Duodenal mucosa (tissue), 2 donors: Measurements from ENCODE around the gene NCOA7.
A peak's percentile ranks its signal among the peaks of the same experiment; 100 is the strongest.
"Not testable (repeated sequence)": the region's sequence is repeated elsewhere in the genome, so short reads cannot be mapped to it uniquely, and the experiment has no call there.

Experiments
- H3K27ac ChIP-seq: one replicate; pipeline ENCODE4 v1.7.0; 2013; ENCODE audit warnings: low read depth, low read length
- H3K27me3 ChIP-seq, 2 donors: one replicate each; pipeline ENCODE4 v1.7.0; 2013; ENCODE audit warnings: low read length in 2 of 2, control low read depth in 1 of 2; ENCODE audit not compliant: insufficient read depth in 2 of 2, control insufficient read depth in 1 of 2
- H3K36me3 ChIP-seq, 2 donors: one replicate each; pipeline ENCODE4 v1.7.0; 2013; ENCODE audit warnings: low read length in 2 of 2, control low read depth in 1 of 2; ENCODE audit not compliant: insufficient read depth in 2 of 2, control insufficient read depth in 1 of 2
- H3K4me1 ChIP-seq, 2 donors: one replicate each; pipeline ENCODE4 v1.7.0; 2013; ENCODE audit warnings: low read length in 2 of 2, control low read depth in 1 of 2; ENCODE audit not compliant: insufficient read depth in 2 of 2, control insufficient read depth in 1 of 2
- H3K4me3 ChIP-seq, 2 donors: one replicate each; pipeline ENCODE4 v1.7.0; 2013; ENCODE audit warnings: low read length in 2 of 2, low read depth in 1 of 2
- H3K9ac ChIP-seq, 2 donors: one replicate each; pipeline ENCODE4 v1.7.0; 2013; ENCODE audit warnings: low read length in 2 of 2, low read depth in 1 of 2
- H3K9me3 ChIP-seq, 2 donors: one replicate each; pipeline ENCODE4 v1.7.0; 2013; ENCODE audit warnings: low read length in 2 of 2, control low read depth in 1 of 2; ENCODE audit not compliant: control insufficient read depth in 1 of 2

NCOA7 gene

DNA sequence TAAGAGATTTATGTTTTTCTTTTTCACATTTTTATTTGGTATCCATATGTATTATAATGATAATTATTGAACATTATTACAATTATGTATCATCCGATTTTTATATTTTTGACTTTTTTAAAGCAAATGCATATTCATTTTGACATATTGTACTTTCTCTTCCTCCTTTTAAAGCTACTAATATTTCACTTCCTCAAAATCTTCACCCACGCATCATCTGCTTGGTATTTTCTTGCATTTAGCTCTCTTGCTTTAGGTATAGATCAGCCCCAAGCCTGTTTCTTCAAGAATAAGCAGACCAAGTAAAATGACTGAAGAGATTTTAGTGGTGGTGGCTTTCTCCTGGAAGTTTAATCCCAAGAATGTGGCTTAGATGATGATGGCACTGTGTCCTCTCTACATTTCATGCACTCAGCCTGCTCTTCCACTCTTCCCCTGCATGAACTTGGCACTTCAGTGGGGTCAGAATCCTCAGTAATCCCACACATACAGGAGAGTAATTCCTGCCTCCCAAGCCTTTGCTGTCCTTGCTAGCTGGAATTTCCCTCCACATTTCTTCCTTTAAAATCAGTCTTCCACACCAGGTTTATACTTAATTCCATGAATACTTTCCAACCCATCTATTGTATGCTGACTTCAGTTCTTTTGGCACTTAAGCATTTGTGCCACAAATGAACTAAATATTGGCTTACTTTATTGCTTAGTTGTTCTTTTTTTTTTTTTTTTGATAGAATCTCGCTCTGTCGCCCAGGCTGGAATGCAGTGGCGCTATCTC, 8.2 kb downstream of the NCOA7 start:
- peak overlapping the region in 1 of 2 donors; percentile 29 for H3K9ac ChIP-seq
- peaks cover 49 to 67% of the 10 kb centered on the region in 2 donors for H3K4me1 ChIP-seq
- no peak overlapping the region for H3K4me3 ChIP-seq
- H3K9me3 ChIP-seq: no peaks in the 10 kb centered on the region
- no peaks in the 10 kb centered on the region for H3K36me3 ChIP-seq
- no peak overlapping the region for H3K27ac ChIP-seq
- no peaks in the 10 kb centered on the region for H3K27me3 ChIP-seq

DNA sequence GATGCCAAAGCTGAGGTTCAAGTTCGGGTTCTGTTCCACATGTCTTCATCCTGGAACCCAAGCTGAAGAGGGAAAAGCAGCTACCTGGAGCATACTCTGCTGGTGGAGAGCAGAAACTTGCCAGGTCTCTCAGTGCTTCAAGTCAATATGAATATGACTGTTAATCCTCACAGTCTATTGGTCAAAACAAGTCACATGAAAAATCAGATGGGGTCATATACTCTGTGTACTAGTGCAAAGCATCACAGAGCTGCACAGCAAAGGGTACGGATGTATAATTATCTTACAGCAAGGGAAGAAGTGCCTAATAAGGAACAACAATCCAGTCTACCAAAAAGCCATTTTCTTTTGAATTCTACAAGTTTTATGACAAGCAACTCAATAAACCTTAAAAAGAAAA, 11.6 kb downstream of the NCOA7 start:
- no peak overlapping the region for H3K4me3 ChIP-seq
- no peaks in the 10 kb centered on the region for H3K27me3 ChIP-seq
- no peaks in the 10 kb centered on the region for H3K36me3 ChIP-seq
- no peak overlapping the region for H3K27ac ChIP-seq
- no peaks in the 10 kb centered on the region for H3K9me3 ChIP-seq
- H3K4me1 ChIP-seq: peaks cover 61 to 64% of the 10 kb centered on the region in 2 donors
- H3K9ac ChIP-seq: no peak overlapping the region

DNA sequence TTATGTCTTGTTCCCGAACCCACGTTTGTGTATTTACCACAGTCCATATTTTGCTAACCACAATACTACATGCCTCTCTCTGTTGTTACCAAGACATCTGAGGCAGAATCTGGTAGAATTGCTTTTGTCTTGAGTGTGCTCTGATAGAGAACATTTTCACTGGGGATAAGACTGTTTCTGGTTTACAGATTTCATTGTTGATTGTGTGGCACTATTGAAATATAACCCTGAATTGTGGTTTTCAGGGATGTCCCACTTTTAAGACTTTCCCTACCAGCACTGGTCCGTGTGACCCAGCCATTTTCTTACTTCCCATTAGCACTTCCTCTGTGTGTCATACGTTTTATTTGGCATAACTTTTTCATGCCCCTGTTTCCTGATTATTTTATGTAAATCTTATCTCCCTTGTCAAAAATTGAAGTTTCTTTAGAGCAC, 12.2 kb downstream of the NCOA7 start:
- Histone ChIP-seq H3K36me3 (peaks cover 0 to 1% of the 10 kb centered on the region in 2 donors), H3K27me3 (no peaks in the 10 kb centered on the region), H3K27ac (no peak overlapping the region), H3K9ac (no peak overlapping the region), H3K9me3 (no peaks in the 10 kb centered on the region), H3K4me3 (no peak overlapping the region), H3K4me1 (peaks cover 63 to 64% of the 10 kb centered on the region in 2 donors)

DNA sequence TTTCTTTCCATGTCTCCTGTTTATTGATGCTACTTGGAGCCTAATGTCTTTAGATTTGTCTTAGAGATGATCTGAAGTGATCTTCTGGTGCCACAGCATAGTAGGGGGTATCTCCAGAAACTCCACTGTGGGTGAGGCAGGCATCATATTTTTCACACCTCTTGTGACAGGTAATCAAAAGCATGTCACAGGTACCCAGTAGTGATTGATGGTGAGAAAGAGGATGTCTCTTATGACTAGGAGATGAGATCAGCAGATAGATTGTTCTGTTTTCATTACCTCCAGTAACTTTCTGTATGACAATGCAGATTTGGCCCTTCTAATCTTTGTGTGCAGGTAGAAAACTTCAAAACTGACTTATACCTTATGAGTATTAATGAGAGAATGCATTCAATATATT, 13.5 kb downstream of the NCOA7 start:
- Histone ChIP-seq H3K27ac (no peak overlapping the region), H3K9ac (no peak overlapping the region), H3K4me3 (no peak overlapping the region), H3K27me3 (no peaks in the 10 kb centered on the region), H3K9me3 (no peaks in the 10 kb centered on the region), H3K36me3 (peaks cover 0 to 4% of the 10 kb centered on the region in 2 donors), H3K4me1 (peaks cover 59 to 63% of the 10 kb centered on the region in 2 donors)

DNA sequence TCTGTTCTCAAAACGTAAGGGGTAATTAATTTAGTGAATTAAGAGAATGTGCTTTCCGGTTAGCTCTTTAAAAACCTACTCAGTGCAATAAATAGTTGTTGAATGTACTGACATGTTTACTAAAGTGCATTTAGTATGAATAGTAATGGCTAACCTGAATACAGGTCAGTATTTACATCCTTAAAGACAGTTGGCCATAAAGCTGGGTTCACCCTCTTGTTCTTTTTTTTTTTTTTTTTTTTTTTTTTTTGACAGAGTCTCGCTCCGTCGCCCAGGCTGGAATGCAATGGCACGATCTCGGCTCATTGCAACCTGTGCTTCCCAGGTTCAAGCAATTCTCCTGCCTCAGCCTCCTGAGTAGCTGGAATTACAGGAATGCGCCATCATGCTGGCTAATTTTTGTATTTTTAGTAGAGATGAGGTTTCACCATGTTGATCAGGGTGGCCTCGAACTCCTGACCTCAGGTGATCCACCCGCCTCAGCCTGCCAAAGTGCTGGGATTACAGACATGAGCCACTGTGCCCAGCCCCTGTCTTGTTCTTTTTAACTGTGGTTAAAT, 14.2 kb downstream of the NCOA7 start:
- not testable (repeated sequence) for H3K36me3 ChIP-seq, H3K9me3 ChIP-seq, H3K27me3 ChIP-seq, H3K9ac ChIP-seq, H3K27ac ChIP-seq, H3K4me3 ChIP-seq
- peaks cover 55 to 56% of the 10 kb centered on the region in 2 donors for H3K4me1 ChIP-seq

DNA sequence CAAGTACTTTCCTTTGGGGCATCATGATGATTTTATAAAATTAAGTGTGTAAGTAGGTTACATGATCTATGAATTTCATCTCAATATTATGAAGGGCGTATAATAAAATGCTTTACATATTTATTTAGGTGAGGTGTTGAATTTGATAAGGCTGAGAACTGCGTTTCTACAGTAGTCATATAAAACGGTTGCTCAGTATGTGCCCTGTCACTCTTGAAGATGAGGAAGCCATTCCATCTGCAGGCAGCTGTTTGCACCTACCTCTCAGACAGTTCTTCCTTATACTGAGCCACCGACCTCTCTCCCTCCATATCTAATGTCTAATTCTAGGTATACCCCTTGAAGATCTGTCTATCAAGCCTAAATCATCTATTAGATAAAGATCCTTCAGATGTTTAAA, 16.1 kb downstream of the NCOA7 start:
- Histone ChIP-seq H3K27ac (no peak overlapping the region), H3K4me3 (no peak overlapping the region), H3K9ac (no peak overlapping the region), H3K4me1 (peaks cover 63 to 67% of the 10 kb centered on the region in 2 donors), H3K27me3 (no peaks in the 10 kb centered on the region), H3K9me3 (no peaks in the 10 kb centered on the region), H3K36me3 (peaks cover 0 to 4% of the 10 kb centered on the region in 2 donors)

DNA sequence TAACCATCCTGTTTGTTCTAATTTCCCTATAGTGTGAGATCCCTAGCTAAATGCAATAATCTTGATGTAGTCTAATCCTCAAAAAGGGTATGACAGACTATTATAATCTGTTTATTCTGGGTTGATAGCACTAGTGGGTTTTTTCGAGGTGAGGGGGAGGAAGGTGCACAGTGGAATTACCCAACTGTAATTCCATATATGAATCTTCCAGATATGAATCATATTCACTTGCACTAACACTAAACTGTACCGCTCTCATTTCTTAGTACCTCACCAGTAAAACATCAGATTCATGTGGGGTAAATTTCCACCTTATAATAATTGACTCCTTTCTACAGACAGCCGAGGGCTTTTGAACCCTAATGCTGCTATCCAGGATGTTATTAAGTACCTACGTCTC, 16.5 kb downstream of the NCOA7 start:
- H3K27ac ChIP-seq: no peak overlapping the region
- H3K4me3 ChIP-seq: no peak overlapping the region
- peaks cover 0 to 4% of the 10 kb centered on the region in 2 donors for H3K36me3 ChIP-seq
- peaks cover 68 to 69% of the 10 kb centered on the region in 2 donors for H3K4me1 ChIP-seq
- H3K27me3 ChIP-seq: no peaks in the 10 kb centered on the region
- H3K9me3 ChIP-seq: no peaks in the 10 kb centered on the region
- no peak overlapping the region for H3K9ac ChIP-seq

DNA sequence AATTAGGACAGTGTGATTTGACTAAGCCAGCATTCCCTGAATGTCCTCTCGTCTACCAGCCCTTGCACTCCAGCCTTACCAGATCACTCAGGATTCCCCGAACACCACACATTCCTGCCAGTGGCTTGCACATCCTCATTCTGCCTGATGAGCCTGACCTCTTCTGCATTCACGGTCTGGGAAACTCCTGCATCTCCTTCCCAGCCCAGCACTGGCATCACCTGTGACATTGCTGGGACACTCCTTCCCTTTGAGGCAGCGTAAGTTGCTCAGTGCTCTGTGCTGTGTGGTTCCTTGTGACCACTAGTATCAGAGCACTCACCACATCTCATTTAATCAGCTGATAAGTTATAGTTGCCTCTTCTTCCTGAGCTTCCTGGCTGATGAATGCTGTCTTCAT, 17.3 kb downstream of the NCOA7 start:
- no peaks in the 10 kb centered on the region for H3K9me3 ChIP-seq
- H3K27me3 ChIP-seq: no peaks in the 10 kb centered on the region
- H3K4me1 ChIP-seq: peaks cover 69 to 71% of the 10 kb centered on the region in 2 donors
- no peak overlapping the region for H3K9ac ChIP-seq
- H3K4me3 ChIP-seq: no peak overlapping the region
- no peak overlapping the region for H3K27ac ChIP-seq
- peaks cover 0 to 4% of the 10 kb centered on the region in 2 donors for H3K36me3 ChIP-seq

DNA sequence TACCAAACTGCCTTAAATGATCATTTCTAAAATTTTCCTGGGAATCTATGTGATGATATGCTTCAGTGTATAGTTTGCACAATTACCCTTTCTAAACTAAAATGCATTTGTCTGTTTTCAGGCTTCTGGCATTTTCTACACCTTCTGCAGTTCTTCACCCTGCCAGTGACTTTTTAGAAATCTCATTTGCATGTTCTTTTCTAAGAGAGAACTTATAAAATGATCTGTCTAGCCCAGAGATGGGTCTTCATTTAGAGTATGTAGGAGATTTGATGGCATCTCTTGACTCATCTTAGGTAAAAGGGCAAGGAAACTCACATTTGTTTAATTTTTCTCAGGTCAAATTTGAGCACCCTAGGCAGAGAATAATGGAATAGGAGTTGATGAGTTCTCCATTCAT, 17.8 kb downstream of the NCOA7 start:
- H3K9me3 ChIP-seq: no peaks in the 10 kb centered on the region
- H3K9ac ChIP-seq: no peak overlapping the region
- H3K4me1 ChIP-seq: peaks cover 67% of the 10 kb centered on the region in 2 donors
- no peak overlapping the region for H3K4me3 ChIP-seq
- H3K27ac ChIP-seq: no peak overlapping the region
- H3K36me3 ChIP-seq: peaks cover 0 to 4% of the 10 kb centered on the region in 2 donors
- H3K27me3 ChIP-seq: no peaks in the 10 kb centered on the region

DNA sequence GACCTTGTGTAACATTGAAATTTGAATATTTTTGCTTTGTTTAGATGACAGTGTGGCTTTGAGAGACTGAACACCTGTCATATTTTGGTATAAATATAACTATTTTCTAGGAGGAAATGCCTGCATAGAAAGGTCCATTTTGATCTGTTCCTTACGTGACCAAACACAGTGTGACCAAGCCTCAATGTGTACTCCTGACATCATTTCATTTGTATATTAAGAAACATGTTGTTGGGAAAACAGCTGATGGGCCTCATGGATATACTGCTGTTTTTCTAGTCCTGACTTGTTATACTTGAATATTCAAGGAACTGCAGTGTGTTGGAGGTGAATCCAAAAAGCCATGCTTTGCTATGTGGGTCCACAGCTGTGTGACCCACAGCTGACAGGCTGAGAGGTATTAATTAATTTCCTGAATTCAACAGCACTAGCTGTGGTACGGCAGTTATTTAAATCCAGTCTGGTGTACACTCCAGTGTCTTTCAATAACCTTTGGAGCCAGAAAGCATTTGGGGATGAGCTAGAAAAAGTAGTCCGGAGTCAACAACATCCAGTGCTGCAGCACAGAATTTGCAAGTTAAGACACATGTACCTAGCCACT, 18.9 kb downstream of the NCOA7 start:
- H3K36me3 ChIP-seq: peaks cover 0 to 4% of the 10 kb centered on the region in 2 donors
- no peak overlapping the region for H3K9ac ChIP-seq
- no peaks in the 10 kb centered on the region for H3K27me3 ChIP-seq
- H3K9me3 ChIP-seq: no peaks in the 10 kb centered on the region
- H3K4me3 ChIP-seq: no peak overlapping the region
- no peak overlapping the region for H3K27ac ChIP-seq
- H3K4me1 ChIP-seq: peaks cover 63 to 66% of the 10 kb centered on the region in 2 donors
